BE2C (cell line): ENCODE results near the gene CLSTN2. TPM values are rescaled to one million over a fixed set of nuclear protein-coding genes. Genes with fewer than 3 reads are reported as not detected.
A peak's percentile ranks its signal among the peaks of the same experiment; 100 is the strongest.

ENCODE experiments used
- DNase-seq: peaks from one replicate; pipeline ENCODE4 v3.0.0-alpha.2; 2020
- H3K27me3 ChIP-seq: fragments of 250-450 bp; sonication (Bioruptor Pico); 2 replicates; pipeline ENCODE4 v1.5.1; 2020; ENCODE audit warnings: mild to moderate bottlenecking
- H3K36me3 ChIP-seq: fragments of 250-450 bp; sonication (Bioruptor Pico); 2 replicates; pipeline ENCODE4 v1.5.1; 2020; ENCODE audit warnings: mild to moderate bottlenecking
- H3K4me1 ChIP-seq: fragments of 250-450 bp; sonication (Bioruptor Pico); 2 replicates; pipeline ENCODE4 v1.5.1; 2020
- H3K4me3 ChIP-seq: 2 replicates; pipeline ENCODE4 v1.5.1; 2011; ENCODE audit warnings: low read depth, low read length
- H3K9me3 ChIP-seq: fragments of 250-450 bp; sonication (Bioruptor Pico); 2 replicates; pipeline ENCODE4 v1.5.1; 2020
- CTCF ChIP-seq: IDR thresholded peaks from 2 replicates; pipeline ENCODE4 v1.5.1; 2012; ENCODE audit warnings: mild to moderate bottlenecking, low read depth, low read length
- polyA plus RNA-seq: library from polyadenylated mRNA; unstranded; fragments of >200 nt; gene quantifications from one replicate; pipeline ENCODE4 v1.2.1, GENCODE V29; 2012; ENCODE audit warnings: low read depth, missing spikeins; ENCODE audit not compliant: insufficient read length, insufficient read depth

Gene CLSTN2
- 14.9 TPM for polyA plus RNA-seq

- no peaks in the 10 kb centered on the region for H3K4me1 ChIP-seq
- peak; percentile 89 for DNase-seq
- TF ChIP-seq CTCF, result peak; percentile 19; the same call in 1 of the 2 replicates
- H3K27me3 ChIP-seq, result peaks cover 15% of the 10 kb centered on the region
- H3K36me3 ChIP-seq, result no peaks in the 10 kb centered on the region
- H3K4me3 ChIP-seq, result peak within 1 kb of the TSS; percentile 87
- no peaks in the 10 kb centered on the region for H3K9me3 ChIP-seq
These were observed at the start of gene CLSTN2 for GRCh38 chr3:139935016-139935865. CLSTN2 (plus strand) TSS chr3:139935185.

GRCh38 chr3:139887431-139887830 is 47.6 kb upstream of the CLSTN2 start:
- no peaks in the 10 kb centered on the region for H3K4me1 ChIP-seq

GRCh38 chr3:139888561-139889140 is 46.3 kb upstream of the CLSTN2 start:
- Histone ChIP-seq H3K27me3 (no peaks in the 10 kb centered on the region), H3K4me1 (no peaks in the 10 kb centered on the region), H3K9me3 (no peaks in the 10 kb centered on the region), H3K4me3 (no peak overlapping the region), H3K36me3 (no peaks in the 10 kb centered on the region)
- DNase-seq, result no peak
- no peak for TF ChIP-seq CTCF

More at GRCh38 chr3:139887431-139887830, 47.6 kb upstream of the CLSTN2 start:
- H3K4me3 ChIP-seq, result no peak overlapping the region
- no peaks in the 10 kb centered on the region for H3K36me3 ChIP-seq
- no peak for TF ChIP-seq CTCF
- no peaks in the 10 kb centered on the region; the same call in 1 of the 2 replicates for H3K9me3 ChIP-seq
- peaks cover 3% of the 10 kb centered on the region for H3K27me3 ChIP-seq
- DNase-seq, result no peak

GRCh38 chr3:139893267-139893962 is 41.6 kb upstream of the CLSTN2 start:
- no peak for DNase-seq
- no peaks in the 10 kb centered on the region for H3K36me3 ChIP-seq
- H3K4me3 ChIP-seq, result no peak overlapping the region
- H3K4me1 ChIP-seq, result no peaks in the 10 kb centered on the region
- H3K9me3 ChIP-seq, result no peaks in the 10 kb centered on the region
- TF ChIP-seq CTCF, result no peak
- H3K27me3 ChIP-seq, result no peaks in the 10 kb centered on the region

- Histone ChIP-seq H3K27me3 (no peaks in the 10 kb centered on the region), H3K36me3 (no peaks in the 10 kb centered on the region), H3K9me3 (no peaks in the 10 kb centered on the region), H3K4me3 (no peak overlapping the region), H3K4me1 (no peaks in the 10 kb centered on the region)
- no peak for DNase-seq
- no peak for TF ChIP-seq CTCF
These were observed 40.9 kb upstream of the CLSTN2 start for GRCh38 chr3:139893963-139894642.
